PC-3 (cell line): Measurements from ENCODE around the gene GRK2. TPM values are rescaled to one million over a fixed set of nuclear protein-coding genes. Genes with fewer than 3 reads are reported as not detected.

ENCODE experiments used
- ATAC-seq: fragments of 200-7000 bp; cut with Tn5 transposase; 2 replicates; pipeline ENCODE4 v1.9.1; 2020; ENCODE audit warnings: mild to moderate bottlenecking, moderate library complexity
- BruUV-seq: library from RNA; stranded (reverse); fragments of 400-500 nt; replicated peaks from 2 replicates; lab custom pipeline; 2021; lab: Mats Ljungman, UMichigan
- CTCF ChIA-PET: fragments of 300-600 bp; sonication (Branson Sonifier 250); formaldehyde crosslinking; loops from one replicate; lab custom pipeline; 2022; ENCODE audit warnings: antibody characterized with exemption; lab: Charles Lee
- POLR2A ChIA-PET: fragments of 300-600 bp; sonication (Branson Sonifier 250); formaldehyde crosslinking; loops from one replicate; lab custom pipeline; 2022; ENCODE audit warnings: antibody characterized with exemption; ENCODE audit not compliant: unreplicated experiment; lab: Charles Lee
- DNase-seq: peaks from one replicate; pipeline ENCODE4 v3.0.0-alpha.2; 2015
- H2AFZ ChIP-seq: fragments of 300-600 bp; sonication (generic); 2 replicates; pipeline ENCODE4 v1.6.0; 2016; ENCODE audit warnings: antibody characterized with exemption, low read length
- H3F3A ChIP-seq: fragments of 300-600 bp; sonication (generic); one replicate; pipeline ENCODE4 v1.6.0; 2017; ENCODE audit warnings: antibody characterized with exemption, low read length, control low read depth, mild to moderate bottlenecking; ENCODE audit not compliant: unreplicated experiment
- H3K27ac ChIP-seq: fragments of 300-600 bp; sonication (generic); 2 replicates; pipeline ENCODE4 v1.5.1; 2016; ENCODE audit warnings: mild to moderate bottlenecking, low read length
- H3K27me3 ChIP-seq: fragments of 300-600 bp; sonication (generic); 2 replicates; pipeline ENCODE4 v1.6.1; 2016; ENCODE audit warnings: low read length, mixed read lengths
- H3K36me3 ChIP-seq: fragments of 300-600 bp; sonication (generic); 2 replicates; pipeline ENCODE4 v1.6.1; 2016; ENCODE audit warnings: low read depth, mixed run types, low read length, mixed read lengths
- H3K4me1 ChIP-seq: fragments of 300-600 bp; sonication (generic); 2 replicates; pipeline ENCODE4 v1.5.1; 2016; ENCODE audit warnings: low read length; ENCODE audit not compliant: insufficient read depth
- H3K4me2 ChIP-seq: fragments of 300-600 bp; sonication (generic); 2 replicates; pipeline ENCODE4 v1.6.0; 2016; ENCODE audit warnings: low read length
- H3K4me3 ChIP-seq: fragments of 300-600 bp; sonication (generic); 2 replicates; pipeline ENCODE4 v1.5.1; 2016; ENCODE audit warnings: mild to moderate bottlenecking, low read length, mixed read lengths
- H3K79me2 ChIP-seq: fragments of 300-600 bp; sonication (generic); 2 replicates; pipeline ENCODE4 v1.6.1; 2017; ENCODE audit warnings: low read length, mixed read lengths
- H3K9ac ChIP-seq: fragments of 300-600 bp; sonication (generic); 2 replicates; pipeline ENCODE4 v1.6.0; 2016; ENCODE audit warnings: mild to moderate bottlenecking, low read length
- H3K9me2 ChIP-seq: fragments of 300-600 bp; sonication (generic); replicated peaks from 2 replicates; pipeline ENCODE4 v1.6.1; 2016; ENCODE audit warnings: mixed run types, low read length, mixed read lengths
- H3K9me3 ChIP-seq: fragments of 300-600 bp; sonication (generic); 2 replicates; pipeline ENCODE4 v1.6.1; 2016; ENCODE audit warnings: low read length, mixed read lengths
- H4K20me1 ChIP-seq: fragments of 300-600 bp; sonication (generic); 2 replicates; pipeline ENCODE4 v1.6.1; 2016; ENCODE audit warnings: low read length, mixed read lengths
- CTCF ChIP-seq: fragments of 300-600 bp; sonication (generic); conservative IDR thresholded peaks from 2 replicates; pipeline ENCODE4 v1.5.1; 2017; ENCODE audit warnings: antibody characterized with exemption, low read depth, mild to moderate bottlenecking, low read length
- EZH2 ChIP-seq: fragments of 300-600 bp; sonication (generic); IDR thresholded peaks from one replicate; pipeline ENCODE4 v1.6.1; 2017; ENCODE audit warnings: antibody characterized with exemption, mild to moderate bottlenecking, low read length; ENCODE audit not compliant: unreplicated experiment
- EZH2phosphoT487 ChIP-seq: fragments of 300-600 bp; sonication (generic); IDR thresholded peaks from 2 replicates; pipeline ENCODE4 v1.6.1; 2018; ENCODE audit warnings: mild to moderate bottlenecking, antibody characterized with exemption, low read length, borderline replicate concordance
- intact Hi-C: fragments of 100-400 bp; cut with micrococcal nuclease; formaldehyde crosslinking; loops from 2 replicates; pipeline ENCODE4 v1.9.0; 2023
- total RNA-seq: library from RNA; depleted of rRNA; stranded (reverse); fragments of >200 nt; gene quantifications from 2 replicates; pipeline ENCODE4 v1.2.3, GENCODE V29; 2014

GRK2 gene
- total RNA-seq, 1 experiment from 2014 or later: 103 TPM

GRCh38 chr11:67288198-67288451 lies 21.9 kb downstream of the GRK2 start:
- Histone ChIP-seq H3K9ac (peak overlapping the region; percentile 88), H3F3A (no peaks in the 10 kb centered on the region), H3K9me2 (no peaks in the 10 kb centered on the region), H3K36me3 (peaks cover 28% of the 10 kb centered on the region; the same call in 1 of the 2 replicates), H3K4me2 (peak overlapping the region; percentile 93), H3K9me3 (no peaks in the 10 kb centered on the region), H3K4me3 (peak overlapping the region; percentile 83), H3K4me1 (peaks cover 33% of the 10 kb centered on the region), H3K27ac (peak overlapping the region; percentile 89), H3K79me2 (peaks cover 29% of the 10 kb centered on the region), H4K20me1 (no peaks in the 10 kb centered on the region), H3K27me3 (no peaks in the 10 kb centered on the region), H2AFZ (peak overlapping the region; percentile 79)
- no peak for TF ChIP-seq EZH2
- TF ChIP-seq EZH2phosphoT487: no peak
- no peak for TF ChIP-seq CTCF
- DNase-seq: no peak
- no TSS peak for BruUV-seq
- intact Hi-C loops: loop anchor here (1.0 kb wide), 1 partner anchor 29 kb away; no protein-coding TSS in a partner anchor
- ATAC-seq: no peak
- ChIA-PET POLR2A (interaction anchor here (1.0 kb wide), 1 partner anchor 15 kb away, joined by 3 read pairs; the partner anchor contains the start of gene SSH3), CTCF (no interaction called here)

GRCh38 chr11:67288452-67289225 lies 22.4 kb downstream of the GRK2 start:
- Histone ChIP-seq H3K9me3 (no peaks in the 10 kb centered on the region), H3K4me2 (peak overlapping the region; percentile 93), H3K4me1 (peaks cover 39% of the 10 kb centered on the region), H3K27ac (peak overlapping the region; percentile 89), H3K36me3 (peaks cover 23% of the 10 kb centered on the region; the same call in 1 of the 2 replicates), H3K27me3 (no peaks in the 10 kb centered on the region), H3K79me2 (peaks cover 30% of the 10 kb centered on the region), H3K9ac (peak overlapping the region; percentile 88), H2AFZ (peak overlapping the region; percentile 79), H4K20me1 (peaks cover under 1% of the 10 kb centered on the region; the same call in 1 of the 2 replicates), H3F3A (no peaks in the 10 kb centered on the region), H3K9me2 (no peaks in the 10 kb centered on the region), H3K4me3 (peak overlapping the region; percentile 83)
- DNase-seq: peak; percentile 85
- peak; percentile 63 for ATAC-seq
- TF ChIP-seq EZH2phosphoT487 (no peak), EZH2 (no peak), CTCF (0 out of 2 replicates have a peak, but pooled peaks have one; percentile 15)
- POLR2A ChIA-PET: interaction anchor here (0.6 to 1.0 kb wide), 2 partner anchors 15 to 85 kb away, joined by 3 to 4 read pairs; partner anchors contain the start of gene SSH3
- CTCF ChIA-PET: no interaction called here
- intact Hi-C loops: loop anchor here (1.0 kb wide), 1 partner anchor 29 kb away; no protein-coding TSS in a partner anchor
- no TSS peak for BruUV-seq

GRCh38 chr11:67289226-67289650 lies 23.0 kb downstream of the GRK2 start, which contains the start of gene ANKRD13D:
Gene ANKRD13D, plus strand, starts transcription at chr11:67289303. Its CDS starts 158 bp downstream, at chr11:67289461.
- BruUV-seq: no TSS peak
- ATAC-seq: peak; percentile 42
- Histone ChIP-seq H3K9me3 (no peaks in the 10 kb centered on the region), H3K9me2 (no peaks in the 10 kb centered on the region), H3K4me2 (peak within 1 kb of the TSS; percentile 93), H4K20me1 (peaks cover 4% of the 10 kb centered on the region; the same call in 1 of the 2 replicates), H3K9ac (peak within 1 kb of the TSS; percentile 88), H3K4me1 (peaks cover 44% of the 10 kb centered on the region), H3K27me3 (no peaks in the 10 kb centered on the region), H2AFZ (peak within 1 kb of the TSS; percentile 79), H3K79me2 (peaks cover 36% of the 10 kb centered on the region), H3K27ac (peak within 1 kb of the TSS; percentile 89), H3K4me3 (peak within 1 kb of the TSS; percentile 85), H3F3A (no peaks in the 10 kb centered on the region), H3K36me3 (peaks cover 23% of the 10 kb centered on the region; the same call in 1 of the 2 replicates)
- no peak for DNase-seq
- CTCF ChIA-PET: no interaction called here
- TF ChIP-seq EZH2phosphoT487 (no peak), CTCF (no peak), EZH2 (no peak)
- POLR2A ChIA-PET: interaction anchor here (0.6 kb wide), 1 partner anchor 85 kb away, joined by 4 read pairs; no protein-coding TSS in a partner anchor
- intact Hi-C loops: no loop called here
